H1 (cell line): ENCODE measurements around the gene OSM. TPM values are rescaled to one million over a fixed set of nuclear protein-coding genes. Genes with fewer than 3 reads are reported as not detected.
A peak's percentile ranks its signal among the peaks of the same experiment; 100 is the strongest.
"Not testable (repeated sequence)": the region's sequence is repeated elsewhere in the genome, so short reads cannot be mapped to it uniquely, and the experiment has no call there.

Experiments
- CTCF ChIA-PET: fragments of 300-600 bp; sonication (Branson Sonifier 250); formaldehyde crosslinking; loops from one replicate; lab custom pipeline; 2021; ENCODE audit not compliant: partially characterized antibody; lab: Charles Lee
- POLR2A ChIA-PET: fragments of 300-600 bp; sonication (Branson Sonifier 250); formaldehyde crosslinking; loops from one replicate; lab custom pipeline; 2021; ENCODE audit warnings: inconsistent platforms; ENCODE audit not compliant: partially characterized antibody; lab: Charles Lee
- DNase-seq, 2 experiments: peaks; one replicate each; pipeline versions ENCODE4 v3.0.0 to v3.0.0-alpha.2; 2010 to 2022; ENCODE audit warnings: low spot score in 2 of 2, low read depth in 1 of 2, mixed read lengths in 1 of 2
- FAIRE-seq: peaks from 2 replicates; lab custom pipeline; 2011; peaks lifted over from hg19 to GRCh38; lab: Jason Lieb, UNC
- H2AFZ ChIP-seq: 2 replicates; pipeline ENCODE4 v1.8.1; 2012; ENCODE audit warnings: low read length, inconsistent platforms
- H2AK5ac ChIP-seq: 2 replicates; pipeline ENCODE4 v1.6.1; 2013; ENCODE audit warnings: low read depth, low read length
- H2BK120ac ChIP-seq: replicated peaks from 2 replicates; pipeline ENCODE3; 2013; ENCODE audit warnings: low read depth, low read length, inconsistent platforms
- H2BK12ac ChIP-seq: 2 replicates; pipeline ENCODE4 v1.6.1; 2013; ENCODE audit warnings: low read depth, low read length
- H2BK15ac ChIP-seq: 2 replicates; pipeline ENCODE4 v1.6.1; 2013; ENCODE audit warnings: low read length
- H2BK20ac ChIP-seq: 2 replicates; pipeline ENCODE4 v1.6.1; 2013; ENCODE audit warnings: low read length
- H2BK5ac ChIP-seq: 2 replicates; pipeline ENCODE4 v1.6.1; 2013; ENCODE audit warnings: low read depth, low read length
- H3K14ac ChIP-seq: 2 replicates; pipeline ENCODE4 v1.6.1; 2013; ENCODE audit warnings: inconsistent platforms; ENCODE audit not compliant: insufficient read length
- H3K18ac ChIP-seq: 2 replicates; pipeline ENCODE4 v1.6.1; 2013; ENCODE audit warnings: low read length; ENCODE audit errors: extremely low read depth
- H3K23ac ChIP-seq: 2 replicates; pipeline ENCODE4 v1.6.1; 2013; ENCODE audit warnings: inconsistent platforms; ENCODE audit not compliant: insufficient read length
- H3K23me2 ChIP-seq: 2 replicates; pipeline ENCODE4 v1.6.1; 2013; ENCODE audit warnings: low read depth, low read length
- H3K27ac ChIP-seq: 2 replicates; pipeline ENCODE4 v1.6.1; 2011; ENCODE audit warnings: low read depth, low read length, inconsistent platforms
- H3K27me3 ChIP-seq, 4 experiments: replicated peaks in 1 of 4; 1 replicate in 1 of 4; 2 replicates in 3 of 4; pipeline versions ENCODE4 v1.6.1 to v1.8.1; 2011 to 2013; ENCODE audit warnings: low read length in 3 of 4, mild to moderate bottlenecking in 3 of 4, inconsistent platforms in 2 of 4, mixed read lengths in 2 of 4, moderate library complexity in 1 of 4; ENCODE audit not compliant: control insufficient read depth in 3 of 4, insufficient read depth in 3 of 4; ENCODE audit errors: extremely low read depth in 1 of 4
- H3K36me3 ChIP-seq, 4 experiments: 2 replicates each; pipeline versions ENCODE4 v1.6.1 to v1.8.1; 2011 to 2013; ENCODE audit warnings: mild to moderate bottlenecking in 4 of 4, low read length in 3 of 4, moderate library complexity in 2 of 4, control low read depth in 1 of 4, inconsistent platforms in 1 of 4; ENCODE audit not compliant: insufficient read depth in 4 of 4, control insufficient read depth in 2 of 4
- H3K4ac ChIP-seq: replicated peaks from 2 replicates; pipeline ENCODE3; 2013; ENCODE audit warnings: low read length, low read depth, mixed read lengths, inconsistent platforms; ENCODE audit not compliant: insufficient read length
- H3K4me1 ChIP-seq, 4 experiments: replicated peaks in 1 of 4; 1 replicate in 1 of 4; 2 replicates in 3 of 4; pipeline versions ENCODE4 v1.6.1 to v1.8.1; 2011 to 2013; ENCODE audit warnings: low read length in 3 of 4, inconsistent platforms in 2 of 4, mixed read lengths in 1 of 4; ENCODE audit not compliant: insufficient read depth in 4 of 4, control insufficient read depth in 3 of 4
- H3K4me2 ChIP-seq, 2 experiments: 2 replicates each; pipeline versions ENCODE4 v1.6.1 to v1.8.1; 2011 to 2013; ENCODE audit warnings: low read depth in 2 of 2, low read length in 2 of 2, control low read depth in 1 of 2, inconsistent platforms in 1 of 2, mild to moderate bottlenecking in 1 of 2; ENCODE audit not compliant: insufficient read depth in 1 of 2
- H3K4me3 ChIP-seq, 4 experiments: fragments of 200-600, 300-600 bp in 1 of 4; sonication (generic), shearing (Covaris generic), sonication (Bioruptor Twin) in 1 of 4; 2 replicates each; pipeline versions ENCODE4 v1.5.1 to v1.8.1; 2011 to 2016; ENCODE audit warnings: low read length in 4 of 4, low read depth in 3 of 4, control low read depth in 2 of 4, inconsistent platforms in 2 of 4, mild to moderate bottlenecking in 2 of 4, mixed read lengths in 1 of 4, moderate library complexity in 1 of 4; ENCODE audit not compliant: insufficient read depth in 2 of 4; ENCODE audit errors: extremely low read depth in 1 of 4
- H3K56ac ChIP-seq: replicated peaks from 2 replicates; pipeline ENCODE3; 2013; ENCODE audit warnings: low read depth, mild to moderate bottlenecking, mixed read lengths, low read length, inconsistent platforms; ENCODE audit not compliant: insufficient read length
- H3K79me1 ChIP-seq: 2 replicates; pipeline ENCODE4 v1.6.1; 2013; ENCODE audit warnings: low read depth, low read length, control low read depth
- H3K79me2 ChIP-seq, 2 experiments: 2 replicates each; pipeline versions ENCODE4 v1.6.1 to v1.8.1; 2012 to 2013; ENCODE audit warnings: low read length in 2 of 2, mild to moderate bottlenecking in 2 of 2, inconsistent platforms in 1 of 2; ENCODE audit not compliant: insufficient read depth in 2 of 2, control insufficient read depth in 1 of 2
- H3K9ac ChIP-seq, 4 experiments: replicated peaks in 1 of 4; 1 replicate in 1 of 4; 2 replicates in 3 of 4; pipeline versions ENCODE4 v1.6.1 to v1.8.1; 2011 to 2013; ENCODE audit warnings: low read depth in 3 of 4, low read length in 3 of 4, control low read depth in 2 of 4, mild to moderate bottlenecking in 2 of 4, moderate library complexity in 2 of 4, inconsistent platforms in 1 of 4; ENCODE audit errors: extremely low read depth in 1 of 4
- H3K9me3 ChIP-seq, 2 experiments: 2 replicates each; pipeline versions ENCODE4 v1.6.1 to v1.8.1; 2012 to 2013; ENCODE audit warnings: mild to moderate bottlenecking in 2 of 2, moderate library complexity in 2 of 2, control low read depth in 1 of 2, inconsistent platforms in 1 of 2, low read depth in 1 of 2, low read length in 1 of 2, mixed read lengths in 1 of 2; ENCODE audit not compliant: insufficient read depth in 2 of 2
- H4K20me1 ChIP-seq, 2 experiments: replicated peaks in 1 of 2; 2 replicates each; pipeline versions ENCODE3 to v1.8.1; 2011 to 2013; ENCODE audit warnings: inconsistent platforms in 2 of 2, low read length in 2 of 2, mild to moderate bottlenecking in 1 of 2; ENCODE audit not compliant: insufficient read depth in 2 of 2, control insufficient read depth in 1 of 2
- H4K5ac ChIP-seq: 2 replicates; pipeline ENCODE4 v1.6.1; 2013; ENCODE audit warnings: low read length, low read depth, mixed read lengths, inconsistent platforms; ENCODE audit not compliant: insufficient read length
- H4K8ac ChIP-seq: 2 replicates; pipeline ENCODE4 v1.8.0; 2013; ENCODE audit warnings: mild to moderate bottlenecking, moderate library complexity, low read length, inconsistent platforms; ENCODE audit not compliant: insufficient read depth; ENCODE audit errors: extremely low read depth
- H4K91ac ChIP-seq: replicated peaks from 2 replicates; pipeline ENCODE3; 2013; ENCODE audit warnings: low read length, mixed read lengths, inconsistent platforms; ENCODE audit not compliant: insufficient read length
- WGBS, 2 experiments: shearing (Covaris generic) in 1 of 2; methylation state at CpG; one replicate each; pipeline versions ENCODE4 v1.1.6 to v1.1.7; 2013 to 2015; ENCODE audit warnings: low lambda C conversion rate in 2 of 2, mixed read lengths in 2 of 2, inconsistent platforms in 1 of 2, low coverage in 1 of 2, missing lambda C conversion rate in 1 of 2; ENCODE audit not compliant: insufficient replicate concordance in 2 of 2, insufficient coverage in 1 of 2, insufficient read length in 1 of 2; ENCODE audit errors: extremely low coverage in 1 of 2, missing lambda C conversion rate in 1 of 2; 5-methylcytosine and 5-hydroxymethylcytosine counted together
- polyA plus RNA-seq, 7 experiments: library from polyadenylated mRNA; depleted of rRNA in 3 of 7; stranded (reverse) in 5 of 7; unstranded in 2 of 7; fragments of >200 nt in 5 of 7; fragments of 200-250 nt in 2 of 7; gene quantifications; 1 replicate in 5 of 7; 2 replicates in 1 of 7; 4 replicates in 1 of 7; pipeline versions ENCODE4 v1.2.1 to v1.2.3, GENCODE V29; 2011 to 2013; ENCODE audit warnings: missing spikeins in 2 of 7, mixed read lengths in 2 of 7
- total RNA-seq: library from RNA; stranded (reverse); fragmentation: NEBNext Ultra II Directional; extraction: Animal tissue kit (Norgen Biotek cat#: 25700); gene quantifications from 2 replicates; pipeline ENCODE4 v1.2.1, GENCODE V29; 2021

OSM gene
- total and polyA plus RNA-seq, 2 of the 8 experiments (the other 6 are each of a cell fraction or from before 2014, with no cell fraction given) = not detected

- POLR2A ChIA-PET = interaction anchor here (1.2 kb wide), 1 partner anchor 19 kb away, joined by 5 read pairs; no protein-coding TSS in a partner anchor
- not testable (repeated sequence) for DNase-seq, H3K27ac ChIP-seq
These were observed 32.3 kb downstream of the OSM start for GRCh38 chr22:30234325-30234724.

More at GRCh38 chr22:30234325-30234724, 32.3 kb downstream of the OSM start:
- not testable (repeated sequence) for H3K36me3 ChIP-seq, H3K4me3 ChIP-seq, H3K18ac ChIP-seq, H3K9ac ChIP-seq, H3K14ac ChIP-seq, H3K27me3 ChIP-seq, H2BK20ac ChIP-seq, H3K79me2 ChIP-seq, H4K8ac ChIP-seq, H3K79me1 ChIP-seq, H3K23me2 ChIP-seq, H3K56ac ChIP-seq, H2BK5ac ChIP-seq, H3K4ac ChIP-seq, H2BK120ac ChIP-seq, H2AK5ac ChIP-seq, H3K23ac ChIP-seq, H3K4me2 ChIP-seq, H4K5ac ChIP-seq, H3K9me3 ChIP-seq, H2BK15ac ChIP-seq, H4K91ac ChIP-seq, H4K20me1 ChIP-seq, FAIRE-seq
- H2AFZ ChIP-seq = 0 out of 2 replicates have a peak overlapping the region, but pooled peaks have one; percentile 14
- H3K4me1 ChIP-seq = peaks cover 8 to 30% (median 18%) of the 10 kb centered on the region in 4 experiments
- CTCF ChIA-PET = interaction anchor here (1.5 to 4.7 kb wide), 4 partner anchors 21 to 146 kb away, joined by 4 to 23 read pairs (median 10); no protein-coding TSS in a partner anchor
- 0 out of 2 replicates have a peak overlapping the region, but pooled peaks have one; percentile 90 for H2BK12ac ChIP-seq
- 100% methylated on average over 2 of the region's 3 CpGs; no CpG with 5 or more reads in 1 of the 2 experiments for WGBS, 2 experiments
